Measurements from ENCODE around the gene TNFSF4.
A peak's percentile ranks its signal among the peaks of the same experiment; 100 is the strongest.

TNFSF4 gene

DNA sequence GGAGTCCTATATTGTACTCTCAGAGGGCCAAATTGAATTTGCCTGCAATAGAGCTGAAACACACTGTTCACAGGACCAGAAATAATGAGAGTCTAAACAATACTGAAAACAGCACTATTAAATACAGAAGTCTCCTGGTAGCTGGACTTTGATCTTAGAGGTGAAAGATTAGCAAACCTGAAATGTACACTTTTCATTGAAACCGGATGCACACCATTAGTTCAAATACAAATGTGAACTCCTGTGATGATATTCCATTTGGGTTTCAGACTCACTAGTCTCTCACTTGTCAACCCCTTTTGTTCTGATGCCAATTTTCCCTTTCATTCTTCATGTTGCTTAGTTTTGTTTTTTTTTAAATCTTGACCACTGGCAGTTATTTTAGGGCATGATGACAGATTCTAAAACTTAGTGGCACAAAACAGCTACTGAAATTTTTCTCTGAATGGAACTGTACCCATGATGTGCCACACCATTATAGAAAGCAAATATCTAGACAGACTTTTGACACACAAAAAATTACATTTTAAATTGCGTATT, 5.9 kb upstream of the TNFSF4 start:
- no peak for TF ChIP-seq Cebpa-rat (IDR thresholded peaks at IDR 0.05)
- Histone ChIP-seq H3K27ac (no peak overlapping the region), H3K36me3 (no peaks in the 10 kb centered on the region), H3K4me3 (no peak overlapping the region), H4K20me1 (no peaks in the 10 kb centered on the region), H3K27me3 (no peaks in the 10 kb centered on the region), H3K9ac (no peak overlapping the region), H3K4me2 (no peak overlapping the region), H3K4me1 (no peaks in the 10 kb centered on the region), H3K9me3 (no peaks in the 10 kb centered on the region)

DNA sequence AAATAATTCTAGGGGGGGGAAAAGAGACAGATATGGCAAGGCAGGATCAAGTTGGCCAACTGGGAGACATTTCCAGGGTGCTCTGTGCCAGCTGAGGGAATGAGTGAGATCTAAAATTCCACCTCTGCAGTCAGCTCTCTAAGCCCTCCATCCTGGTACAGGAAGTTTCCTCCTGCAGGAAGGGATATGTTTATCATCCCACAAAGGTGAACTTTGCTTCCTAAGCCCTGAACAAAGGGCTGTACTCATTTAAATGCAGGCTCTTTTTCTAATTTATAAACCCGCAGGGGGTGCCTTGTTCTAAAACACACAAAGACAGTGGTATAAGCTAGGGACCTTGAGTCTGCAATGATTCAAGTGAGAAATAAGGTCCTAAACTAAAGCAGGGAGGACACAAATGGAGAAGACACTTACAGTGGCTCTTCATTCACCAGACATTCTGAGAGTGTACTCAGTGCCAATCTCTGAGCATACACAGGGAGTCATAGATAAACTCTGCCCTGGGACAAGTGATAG, 3.6 kb upstream of the TNFSF4 start:
- Histone ChIP-seq H3K4me2 (no peak overlapping the region), H3K27me3 (no peaks in the 10 kb centered on the region)

DNA sequence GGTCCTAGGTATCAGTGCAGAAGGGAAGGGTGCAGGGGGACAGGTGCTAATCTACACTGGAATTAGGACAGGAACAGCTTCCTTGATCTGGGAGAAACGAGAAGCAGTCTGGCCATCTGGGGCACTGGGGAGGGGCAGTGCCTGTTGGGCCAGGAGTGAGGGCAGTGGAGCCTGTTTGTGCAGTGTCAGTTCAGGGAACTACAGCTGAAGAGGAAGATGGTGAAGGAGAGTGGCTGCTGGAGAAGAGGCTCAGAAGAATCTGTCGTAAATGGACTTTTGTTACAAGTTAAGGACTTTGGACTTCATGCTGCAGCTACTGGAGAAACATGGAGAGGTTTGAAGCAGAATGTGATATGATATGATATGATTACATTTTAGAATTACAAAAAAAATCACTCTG, 3.2 kb upstream of the TNFSF4 start:
- H3K4me1 ChIP-seq: peaks cover 26% of the 10 kb centered on the region
- no peak overlapping the region for H3K4me3 ChIP-seq
- no peak overlapping the region for H3K4me2 ChIP-seq
- H3K9me3 ChIP-seq: no peaks in the 10 kb centered on the region
- H3K27ac ChIP-seq: no peak overlapping the region
- H3K27me3 ChIP-seq: no peaks in the 10 kb centered on the region
- H4K20me1 ChIP-seq: no peaks in the 10 kb centered on the region
- no peaks in the 10 kb centered on the region for H3K36me3 ChIP-seq
- H3K9ac ChIP-seq: no peak overlapping the region
- no peak for TF ChIP-seq Cebpa-rat (IDR thresholded peaks at IDR 0.05)

More for the DNA sequence above, 3.6 kb upstream of the TNFSF4 start:
- H4K20me1 ChIP-seq: no peaks in the 10 kb centered on the region
- peaks cover 21% of the 10 kb centered on the region for H3K4me1 ChIP-seq
- H3K36me3 ChIP-seq: no peaks in the 10 kb centered on the region
- no peak overlapping the region for H3K9ac ChIP-seq
- H3K27ac ChIP-seq: no peak overlapping the region
- no peaks in the 10 kb centered on the region for H3K9me3 ChIP-seq
- no peak for TF ChIP-seq Cebpa-rat (IDR thresholded peaks at IDR 0.05)
- no peak overlapping the region for H3K4me3 ChIP-seq

DNA sequence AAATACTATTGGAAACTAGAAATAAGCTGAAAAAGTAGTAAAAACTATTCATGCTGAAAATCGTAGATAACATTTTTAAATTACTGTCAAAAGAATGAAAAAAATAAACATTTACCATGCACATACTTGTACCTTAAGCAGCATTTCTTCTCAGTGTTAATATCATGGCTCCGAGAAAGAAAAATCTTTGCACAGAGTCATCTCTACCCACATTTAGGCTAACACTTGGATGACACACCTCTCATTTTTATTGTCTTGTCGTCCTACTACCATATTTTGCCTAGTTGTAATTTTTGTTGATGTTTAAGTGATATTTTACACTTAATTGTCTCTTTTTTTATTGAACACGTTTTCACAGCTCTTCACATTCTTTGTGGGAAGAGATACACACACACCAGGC, 1.7 kb upstream of the TNFSF4 start:
- Histone ChIP-seq H3K9me3 (no peaks in the 10 kb centered on the region), H3K4me2 (no peak overlapping the region), H3K9ac (no peak overlapping the region), H3K36me3 (no peaks in the 10 kb centered on the region), H3K4me3 (no peak overlapping the region), H3K4me1 (peaks cover 40% of the 10 kb centered on the region), H3K27me3 (no peaks in the 10 kb centered on the region), H3K27ac (no peak overlapping the region), H4K20me1 (no peaks in the 10 kb centered on the region)
- no peak for TF ChIP-seq Cebpa-rat (IDR thresholded peaks at IDR 0.05)

DNA sequence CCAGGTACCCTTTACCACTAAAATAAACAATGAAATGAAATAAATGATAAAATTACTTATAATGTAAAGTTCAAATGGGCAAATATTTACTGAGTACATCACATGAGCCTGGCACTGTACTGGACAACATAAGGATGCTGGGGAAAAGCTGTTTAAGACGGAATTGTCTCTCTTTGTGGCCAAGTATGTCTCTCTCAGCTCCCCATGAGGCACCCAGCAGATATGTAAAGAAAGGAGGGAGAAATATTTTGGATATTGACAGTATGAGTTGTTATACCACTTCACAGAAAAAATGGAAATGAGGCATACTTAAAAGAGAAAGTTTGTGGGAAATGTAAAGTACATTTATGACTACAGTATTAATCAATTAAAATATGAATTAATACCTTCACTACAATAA, 1.0 kb upstream of the TNFSF4 start:
- Histone ChIP-seq H3K9me3 (no peaks in the 10 kb centered on the region), H3K9ac (no peak overlapping the region), H3K4me1 (peaks cover 44% of the 10 kb centered on the region), H3K4me2 (no peak overlapping the region), H3K4me3 (no peak overlapping the region), H3K27ac (no peak overlapping the region), H4K20me1 (no peaks in the 10 kb centered on the region), H3K36me3 (no peaks in the 10 kb centered on the region), H3K27me3 (no peaks in the 10 kb centered on the region)
- TF ChIP-seq Cebpa-rat (IDR thresholded peaks at IDR 0.05): no peak

DNA sequence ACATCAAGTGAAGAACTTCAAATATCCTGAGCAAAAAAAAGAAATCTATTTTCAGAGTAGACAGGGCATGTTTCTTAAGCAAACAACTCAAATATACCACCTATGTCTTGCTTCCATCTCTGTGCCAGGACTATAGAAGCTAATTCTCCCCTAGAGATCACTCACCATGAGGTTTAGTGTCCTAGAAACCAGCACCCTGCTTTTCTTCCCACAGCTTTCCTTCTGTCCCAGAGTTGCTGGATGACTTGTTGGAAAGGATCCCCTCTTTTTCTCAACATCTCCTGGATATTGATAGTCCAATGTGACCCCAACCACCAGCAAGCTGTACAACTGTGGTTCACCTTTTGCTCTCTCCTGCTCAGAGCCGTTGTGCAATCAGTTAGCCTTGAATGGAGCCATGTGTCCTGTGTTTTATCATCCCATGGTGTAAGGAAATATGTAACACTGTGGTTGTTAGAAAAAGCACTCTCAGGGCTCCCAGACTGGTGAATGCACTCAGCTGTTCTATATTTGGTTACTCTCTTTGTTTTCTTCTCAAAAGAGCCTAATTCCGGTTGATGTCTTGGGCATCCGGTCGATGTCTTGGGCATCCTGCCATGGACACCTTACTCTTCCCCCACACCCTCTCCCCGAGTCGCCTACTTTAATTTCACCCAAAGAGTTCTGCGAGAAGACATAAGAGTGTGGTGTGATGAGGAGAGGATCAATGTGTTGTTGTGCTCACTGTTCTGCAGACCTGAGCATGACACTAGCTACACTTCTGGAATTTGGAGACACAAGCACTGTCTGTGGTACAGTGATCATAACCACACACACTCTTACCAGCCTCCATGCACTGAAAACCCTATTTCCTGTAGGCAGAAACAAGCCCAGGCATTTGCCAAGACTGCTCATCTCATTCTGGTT, 1.7 kb downstream of the TNFSF4 start:
- H3K4me3 ChIP-seq: peak overlapping the region; percentile 58
- H3K4me2 ChIP-seq: peak overlapping the region; percentile 87
- H4K20me1 ChIP-seq: no peaks in the 10 kb centered on the region
- no peaks in the 10 kb centered on the region for H3K9me3 ChIP-seq
- peaks cover 59% of the 10 kb centered on the region for H3K4me1 ChIP-seq
- H3K36me3 ChIP-seq: no peaks in the 10 kb centered on the region
- peak overlapping the region; percentile 81 for H3K27ac ChIP-seq
- peak; percentile 86 for TF ChIP-seq Cebpa-rat (IDR thresholded peaks at IDR 0.05)
- peak overlapping the region; percentile 70 for H3K9ac ChIP-seq
- no peaks in the 10 kb centered on the region for H3K27me3 ChIP-seq

DNA sequence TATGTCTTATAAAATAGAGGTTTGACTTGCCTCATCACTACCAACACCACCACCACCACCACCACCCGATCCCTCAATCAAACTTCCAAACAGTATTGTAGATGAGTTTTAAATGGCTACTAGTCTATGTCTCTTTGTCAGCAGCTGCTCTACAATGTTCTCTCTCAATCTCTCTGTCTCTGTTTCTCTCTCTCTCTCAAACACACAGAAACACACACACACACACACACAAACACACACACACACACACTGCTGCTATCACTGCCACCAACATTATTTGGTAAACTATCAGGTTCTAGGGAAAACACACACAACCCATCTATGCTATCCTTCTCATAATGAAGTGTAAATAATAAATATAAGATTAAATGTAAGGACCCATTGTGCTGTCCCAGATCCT, 2.4 kb downstream of the TNFSF4 start:
- H3K9me3 ChIP-seq: no peaks in the 10 kb centered on the region
- H3K4me3 ChIP-seq: peak overlapping the region; percentile 58
- peak overlapping the region; percentile 70; the same call in 1 of the 2 replicates for H3K9ac ChIP-seq
- no peak for TF ChIP-seq Cebpa-rat (IDR thresholded peaks at IDR 0.05)
- no peaks in the 10 kb centered on the region for H4K20me1 ChIP-seq
- H3K36me3 ChIP-seq: no peaks in the 10 kb centered on the region
- H3K4me1 ChIP-seq: peaks cover 59% of the 10 kb centered on the region
- peak overlapping the region; percentile 81 for H3K27ac ChIP-seq
- no peaks in the 10 kb centered on the region for H3K27me3 ChIP-seq
- peak overlapping the region; percentile 87 for H3K4me2 ChIP-seq

- H3K4me2 ChIP-seq: peak overlapping the region; percentile 18
- H3K27ac ChIP-seq: no peak overlapping the region
- peaks cover 57% of the 10 kb centered on the region for H3K4me1 ChIP-seq
- H3K9ac ChIP-seq: no peak overlapping the region
- TF ChIP-seq Cebpa-rat (IDR thresholded peaks at IDR 0.05): no peak
- H3K27me3 ChIP-seq: no peaks in the 10 kb centered on the region
- H4K20me1 ChIP-seq: no peaks in the 10 kb centered on the region
- H3K36me3 ChIP-seq: no peaks in the 10 kb centered on the region
- no peak overlapping the region for H3K4me3 ChIP-seq
- no peaks in the 10 kb centered on the region for H3K9me3 ChIP-seq
These were observed 4.5 kb downstream of the TNFSF4 start for GRCh38 chr1:173202424-173203145.

DNA sequence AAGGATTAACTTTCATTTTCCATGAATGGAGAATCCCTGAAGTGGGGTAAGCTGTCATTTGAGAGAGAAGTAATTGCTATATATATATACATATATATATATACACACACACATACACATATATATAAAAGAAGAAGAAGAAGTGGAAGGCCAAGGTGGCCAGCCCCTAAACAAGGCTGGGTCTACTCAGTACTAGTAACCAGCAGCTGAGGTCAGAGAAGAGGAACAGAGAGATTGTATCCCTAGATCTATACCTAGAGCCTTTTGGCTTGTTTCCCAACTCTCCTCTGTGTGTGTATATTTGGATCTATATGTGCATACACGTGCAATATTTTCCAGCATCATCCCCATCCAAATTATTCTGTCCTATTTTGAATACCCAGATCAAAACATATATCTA, 5.2 kb downstream of the TNFSF4 start:
- no peaks in the 10 kb centered on the region for H3K9me3 ChIP-seq
- H3K27me3 ChIP-seq: no peaks in the 10 kb centered on the region
- H3K4me1 ChIP-seq: peaks cover 53% of the 10 kb centered on the region
- no peaks in the 10 kb centered on the region for H3K36me3 ChIP-seq
- no peak overlapping the region for H3K4me2 ChIP-seq
- no peak for TF ChIP-seq Cebpa-rat (IDR thresholded peaks at IDR 0.05)
- no peak overlapping the region for H3K4me3 ChIP-seq
- H3K9ac ChIP-seq: no peak overlapping the region
- H4K20me1 ChIP-seq: no peaks in the 10 kb centered on the region
- no peak overlapping the region for H3K27ac ChIP-seq

All from BLaER1 (cell line).